Esophagus (tissue), 2 donors: Measurements from ENCODE around the gene POM121L2. TPM values are rescaled to one million over a fixed set of nuclear protein-coding genes. Genes with fewer than 3 reads are reported as not detected.

Experiments
- H3K27ac ChIP-seq, 2 donors: one replicate each; pipeline ENCODE4 v1.5.1; 2013; ENCODE audit warnings: low read depth in 2 of 2, mild to moderate bottlenecking in 2 of 2, inconsistent platforms in 1 of 2, low read length in 1 of 2, moderate library complexity in 1 of 2
- H3K27me3 ChIP-seq, 2 donors: one replicate each; pipeline ENCODE4 v1.6.1; 2013; ENCODE audit warnings: low read length in 2 of 2, control low read depth in 1 of 2, mild to moderate bottlenecking in 1 of 2; ENCODE audit not compliant: insufficient read depth in 2 of 2, control insufficient read depth in 1 of 2
- H3K36me3 ChIP-seq, 2 donors: one replicate each; pipeline ENCODE4 v1.6.1; 2013; ENCODE audit warnings: low read length in 1 of 2; ENCODE audit not compliant: control insufficient read depth in 2 of 2, insufficient read depth in 2 of 2
- H3K4me1 ChIP-seq, 2 donors: one replicate each; pipeline ENCODE4 v1.6.1; 2013; ENCODE audit warnings: low read length in 1 of 2; ENCODE audit not compliant: control insufficient read depth in 2 of 2, insufficient read depth in 2 of 2
- H3K4me3 ChIP-seq, 2 donors: one replicate each; pipeline ENCODE4 v1.5.1; 2013; ENCODE audit warnings: low read length in 2 of 2, mild to moderate bottlenecking in 2 of 2, low read depth in 1 of 2, moderate library complexity in 1 of 2
- H3K9me3 ChIP-seq, 2 donors: one replicate each; pipeline ENCODE4 v1.6.1; 2013; ENCODE audit warnings: mild to moderate bottlenecking in 2 of 2, low read depth in 1 of 2, low read length in 1 of 2, moderate library complexity in 1 of 2; ENCODE audit not compliant: control insufficient read depth in 2 of 2, insufficient read depth in 1 of 2
- WGBS, 2 donors: extraction: QIAGEN DNeasy Blood & Tissue Kit; methylation state at CpG; one replicate each; pipeline ENCODE4 v1.1.7; 2013; 5-methylcytosine and 5-hydroxymethylcytosine counted together
- polyA plus RNA-seq, 2 donors: library from polyadenylated mRNA; stranded (reverse); fragments of 200-250 nt; gene quantifications; one replicate each; pipeline ENCODE4 v1.2.3, GENCODE V29; 2013
- donor health status: healthy with polysubstance abuse.
- donor health status: Bipolar disorder and iron deficiency.

POM121L2 gene
- not detected for polyA plus RNA-seq

- peak within 1 kb of the TSS; percentile 47 to 65 for H3K4me3 ChIP-seq
- H3K27ac ChIP-seq = no peak within 1 kb of the TSS
- peaks cover 6% of the 10 kb centered on the region in 2 donors for H3K4me1 ChIP-seq
- no peaks in the 10 kb centered on the region for H3K36me3 ChIP-seq
- WGBS, 2 donors = 1 to 2% methylated on average over 63 to 64 of the region's 64 CpGs
- peaks cover 5 to 6% of the 10 kb centered on the region in 2 donors for H3K27me3 ChIP-seq
- H3K9me3 ChIP-seq = no peaks in the 10 kb centered on the region
Measured at GRCh38 chr6:27312146-27312949, at the start of gene POM121L2. TSS of gene POM121L2 (minus strand) at chr6:27312273. CDS start at chr6:27312170, 103 bp downstream.

- H3K9me3 ChIP-seq = no peaks in the 10 kb centered on the region
- no peaks in the 10 kb centered on the region for H3K4me1 ChIP-seq
- no peak overlapping the region for H3K27ac ChIP-seq
- no peak overlapping the region for H3K4me3 ChIP-seq
- 91 to 92% methylated on average over 1 of the region's 1 CpG for WGBS, 2 donors
- peaks cover 0 to 2% of the 10 kb centered on the region in 2 donors for H3K36me3 ChIP-seq
- no peaks in the 10 kb centered on the region for H3K27me3 ChIP-seq
Measured at GRCh38 chr6:27359231-27359630, 47.2 kb upstream of the POM121L2 start.

- WGBS, 2 donors = 86 to 95% methylated on average over 2 of the region's 2 CpGs
- Histone ChIP-seq H3K4me1 (no peaks in the 10 kb centered on the region), H3K36me3 (peaks cover 0 to 2% of the 10 kb centered on the region in 2 donors), H3K27me3 (no peaks in the 10 kb centered on the region), H3K9me3 (no peaks in the 10 kb centered on the region), H3K4me3 (no peak overlapping the region), H3K27ac (no peak overlapping the region)
Measured at GRCh38 chr6:27358786-27359185, 46.7 kb upstream of the POM121L2 start.

- no peak overlapping the region for H3K4me3 ChIP-seq
- no peaks in the 10 kb centered on the region for H3K4me1 ChIP-seq
- WGBS, 2 donors = 86 to 87% methylated on average over 4 of the region's 4 CpGs
- no peaks in the 10 kb centered on the region for H3K36me3 ChIP-seq
- peaks cover 3 to 4% of the 10 kb centered on the region in 2 donors for H3K9me3 ChIP-seq
- H3K27ac ChIP-seq = no peak overlapping the region
- H3K27me3 ChIP-seq = no peaks in the 10 kb centered on the region
Measured at GRCh38 chr6:27352850-27353249, 40.8 kb upstream of the POM121L2 start.

GRCh38 chr6:27334141-27334540 is 22.1 kb upstream of the POM121L2 start:
- H3K36me3 ChIP-seq = no peaks in the 10 kb centered on the region
- H3K4me3 ChIP-seq = no peak overlapping the region
- WGBS, 2 donors = 61 to 68% methylated on average over 10 of the region's 10 CpGs
- no peak overlapping the region for H3K27ac ChIP-seq
- H3K27me3 ChIP-seq = no peaks in the 10 kb centered on the region
- H3K9me3 ChIP-seq = no peaks in the 10 kb centered on the region
- H3K4me1 ChIP-seq = peaks cover 0 to 2% of the 10 kb centered on the region in 2 donors

- no peaks in the 10 kb centered on the region for H3K9me3 ChIP-seq
- WGBS, 2 donors = 66 to 73% methylated on average over 3 of the region's 3 CpGs
- H3K36me3 ChIP-seq = no peaks in the 10 kb centered on the region
- no peak overlapping the region for H3K27ac ChIP-seq
- no peak overlapping the region for H3K4me3 ChIP-seq
- peaks cover 0 to 2% of the 10 kb centered on the region in 2 donors for H3K4me1 ChIP-seq
- H3K27me3 ChIP-seq = no peaks in the 10 kb centered on the region
Measured at GRCh38 chr6:27333642-27334040, 21.6 kb upstream of the POM121L2 start.

- Histone ChIP-seq H3K4me3 (no peak overlapping the region), H3K27ac (no peak overlapping the region), H3K27me3 (no peaks in the 10 kb centered on the region), H3K4me1 (peaks cover 0 to 2% of the 10 kb centered on the region in 2 donors), H3K36me3 (no peaks in the 10 kb centered on the region), H3K9me3 (no peaks in the 10 kb centered on the region)
- WGBS, 2 donors = 10% methylated on average over 32 of the region's 32 CpGs
Measured at GRCh38 chr6:27332692-27333641, 20.9 kb upstream of the POM121L2 start.

- H3K4me1 ChIP-seq = no peaks in the 10 kb centered on the region
- H3K27me3 ChIP-seq = peaks cover 0 to 4% of the 10 kb centered on the region in 2 donors
- 12 to 25% methylated on average over 1 of the region's 1 CpG for WGBS, 2 donors
Measured at GRCh38 chr6:27327023-27327738, 15.1 kb upstream of the POM121L2 start.

GRCh38 chr6:27321901-27322300 is 9.8 kb upstream of the POM121L2 start:
- Histone ChIP-seq H3K4me3 (no peak overlapping the region), H3K27me3 (peaks cover 0 to 4% of the 10 kb centered on the region in 2 donors), H3K4me1 (no peaks in the 10 kb centered on the region), H3K9me3 (no peaks in the 10 kb centered on the region), H3K36me3 (no peaks in the 10 kb centered on the region), H3K27ac (no peak overlapping the region)
- 71 to 80% methylated on average over 4 of the region's 4 CpGs for WGBS, 2 donors

More at GRCh38 chr6:27327023-27327738, 15.1 kb upstream of the POM121L2 start:
- Histone ChIP-seq H3K4me3 (no peak overlapping the region), H3K27ac (no peak overlapping the region), H3K36me3 (no peaks in the 10 kb centered on the region), H3K9me3 (no peaks in the 10 kb centered on the region)
